GM23338 (cell line): ENCODE results near the gene KHDC3L. TPM values are rescaled to one million over a fixed set of nuclear protein-coding genes. Genes with fewer than 3 reads are reported as not detected.

ENCODE experiments used
- ATAC-seq: fragments of 200-7000 bp; cut with Tn5 transposase; 3 replicates; pipeline ENCODE4 v1.9.1; 2020
- DNase-seq: peaks from one replicate; pipeline ENCODE4 v3.0.0-alpha.2; 2015; ENCODE audit warnings: low spot score
- H2AFZ ChIP-seq: fragments of 200-600 bp; sonication (generic); 2 replicates; pipeline ENCODE4 v1.8.0; 2016; ENCODE audit warnings: antibody characterized with exemption, mild to moderate bottlenecking, moderate library complexity
- H3F3A ChIP-seq: fragments of 200-600 bp; sonication (generic); replicated peaks from 2 replicates; pipeline ENCODE4 v1.8.0; 2017; ENCODE audit warnings: antibody characterized with exemption, mixed run types, low read depth
- H3K27ac ChIP-seq: fragments of 200-600 bp; sonication (generic); 2 replicates; pipeline ENCODE4 v1.6.1; 2016; ENCODE audit warnings: low read depth
- H3K27me3 ChIP-seq: fragments of 200-600 bp; sonication (generic); 2 replicates; pipeline ENCODE4 v1.8.0; 2016; ENCODE audit warnings: mild to moderate bottlenecking, mixed run types, moderate library complexity; ENCODE audit not compliant: insufficient read depth
- H3K36me3 ChIP-seq: fragments of 200-600 bp; sonication (generic); 2 replicates; pipeline ENCODE4 v1.8.0; 2016; ENCODE audit warnings: mild to moderate bottlenecking; ENCODE audit not compliant: insufficient read depth
- H3K4me1 ChIP-seq: fragments of 200-600 bp; sonication (generic); 2 replicates; pipeline ENCODE4 v1.8.0; 2016; ENCODE audit warnings: mild to moderate bottlenecking, moderate library complexity; ENCODE audit not compliant: insufficient read depth
- H3K4me2 ChIP-seq: fragments of 200-600 bp; sonication (generic); 2 replicates; pipeline ENCODE4 v1.7.1; 2017; ENCODE audit warnings: mixed run types
- H3K4me3 ChIP-seq: fragments of 200-600 bp; sonication (generic); 2 replicates; pipeline ENCODE4 v1.6.1; 2016; ENCODE audit warnings: mixed run types
- H3K79me2 ChIP-seq: fragments of 200-600 bp; sonication (generic); replicated peaks from 2 replicates; pipeline ENCODE4 v1.8.0; 2017; ENCODE audit warnings: mild to moderate bottlenecking; ENCODE audit not compliant: insufficient read depth
- H3K9me2 ChIP-seq: fragments of 200-600 bp; sonication (generic); 2 replicates; pipeline ENCODE4 v1.8.0; 2017; ENCODE audit not compliant: insufficient read depth
- H4K20me1 ChIP-seq: fragments of 200-600 bp; sonication (generic); replicated peaks from 2 replicates; pipeline ENCODE4 v1.8.0; 2017; ENCODE audit warnings: mild to moderate bottlenecking; ENCODE audit not compliant: insufficient read depth
- H3K27ac Mint-ChIP-seq: 2 replicates; pipeline ENCODE4 v1.8.0; 2020; ENCODE audit warnings: inconsistent platforms, mild to moderate bottlenecking, moderate library complexity, mixed read lengths
- H3K27me3 Mint-ChIP-seq: 3 replicates; pipeline ENCODE4 v1.8.0; 2022; ENCODE audit warnings: low read depth, mild to moderate bottlenecking, moderate library complexity, mixed read lengths, inconsistent platforms; ENCODE audit not compliant: insufficient read depth, poor library complexity
- H3K36me3 Mint-ChIP-seq: 3 replicates; pipeline ENCODE4 v1.8.0; 2021; ENCODE audit warnings: low read depth, mild to moderate bottlenecking, inconsistent platforms, moderate library complexity, mixed read lengths
- H3K4me1 Mint-ChIP-seq: 3 replicates; pipeline ENCODE4 v1.8.0; 2020; ENCODE audit warnings: mild to moderate bottlenecking, inconsistent platforms, mixed read lengths
- H3K4me3 Mint-ChIP-seq: 3 replicates; pipeline ENCODE4 v1.8.0; 2021; ENCODE audit warnings: moderate library complexity, mild to moderate bottlenecking, inconsistent platforms, mixed read lengths
- H3K9me3 Mint-ChIP-seq: 3 replicates; pipeline ENCODE4 v1.8.0; 2020; ENCODE audit warnings: moderate library complexity, mild to moderate bottlenecking, inconsistent platforms, mixed read lengths
- CREB1 ChIP-seq: fragments of 250-450 bp; sonication (Bioruptor Pico); IDR thresholded peaks from 2 replicates; pipeline ENCODE4 v1.5.0; 2020; ENCODE audit warnings: low read depth, mild to moderate bottlenecking, moderate library complexity
- CTCF ChIP-seq, 2 experiments: fragments of 200-600 bp in 1 of 2; sonication (generic) in 1 of 2; conservative IDR thresholded peaks; 2 replicates each; pipeline versions ENCODE4 v1.5.1 to v1.6.1; 2016 to 2017; ENCODE audit warnings: antibody characterized with exemption in 2 of 2, low read depth in 2 of 2, mild to moderate bottlenecking in 2 of 2, moderate library complexity in 1 of 2
- ETS1 ChIP-seq: IDR thresholded peaks from 2 replicates; pipeline ENCODE4 v1.6.1; 2016; ENCODE audit warnings: antibody characterized with exemption
- EZH2 ChIP-seq: fragments of 200-600 bp; sonication (generic); IDR thresholded peaks from one replicate; pipeline ENCODE4 v1.8.0; 2017; ENCODE audit warnings: antibody characterized with exemption, mild to moderate bottlenecking, low read depth; ENCODE audit not compliant: unreplicated experiment
- EZH2phosphoT487 ChIP-seq: fragments of 200-600 bp; sonication (generic); IDR thresholded peaks from one replicate; pipeline ENCODE4 v1.8.1; 2018; ENCODE audit warnings: antibody characterized with exemption; ENCODE audit not compliant: unreplicated experiment
- POLR2AphosphoS5 ChIP-seq: IDR thresholded peaks from 2 replicates; pipeline ENCODE4 v1.6.1; 2016; ENCODE audit warnings: antibody characterized with exemption, low read depth
- STAT1 ChIP-seq: IDR thresholded peaks from one replicate; pipeline ENCODE4 v1.6.1; 2016; ENCODE audit warnings: antibody characterized with exemption; ENCODE audit not compliant: unreplicated experiment
- ZNF114 ChIP-seq: fragments of 250-450 bp; sonication (Bioruptor Pico); IDR thresholded peaks from 2 replicates; pipeline ENCODE4 v1.5.0; 2020; ENCODE audit warnings: mild to moderate bottlenecking, moderate library complexity
- ZNF331 ChIP-seq: fragments of 250-450 bp; sonication (Bioruptor Pico); IDR thresholded peaks from 2 replicates; pipeline ENCODE4 v1.5.0; 2020; ENCODE audit warnings: low read depth, mild to moderate bottlenecking, moderate library complexity
- ZNF462 ChIP-seq: fragments of 250-450 bp; sonication (Bioruptor Pico); IDR thresholded peaks from 2 replicates; pipeline ENCODE4 v1.5.0; 2020; ENCODE audit warnings: mild to moderate bottlenecking, moderate library complexity
- polyA plus RNA-seq: library from polyadenylated mRNA; unstranded; fragments of >200 nt; fragmentation: Nextera tagmentation; extraction: Ambion mirVana; gene quantifications from 2 replicates; pipeline ENCODE4 v1.2.1, GENCODE V29; 2016
- total RNA-seq: library from RNA; depleted of rRNA; stranded (reverse); fragments of >200 nt; shearing (Covaris generic); gene quantifications from 2 replicates; pipeline ENCODE4 v1.2.3, GENCODE V29; 2014

The KHDC3L gene
- total and polyA plus RNA-seq, 2 experiments from 2014 or later, result not detected

- DNase-seq (peak; percentile 82), ATAC-seq (peak; percentile 79)
- H2AFZ ChIP-seq, result peak overlapping the region; percentile 99
- no peaks in the 10 kb centered on the region for H3K79me2 ChIP-seq
- H3K4me3 Mint-ChIP-seq, result peak overlapping the region; percentile 70
- H3K36me3 ChIP-seq, result no peaks in the 10 kb centered on the region; the same call in 1 of the 2 replicates
- H3K4me2 ChIP-seq, result peak overlapping the region; percentile 91
- peaks cover 59% of the 10 kb centered on the region for H3K27me3 ChIP-seq
- 0 out of 2 replicates have a peak, but pooled peaks cover 3% of the 10 kb centered on the region for H3F3A ChIP-seq
- H3K9me2 ChIP-seq, result no peaks in the 10 kb centered on the region
- no peak overlapping the region for H3K27ac Mint-ChIP-seq
- no peak overlapping the region for H3K27ac ChIP-seq
- TF ChIP-seq CTCF (conservative IDR thresholded peaks at IDR 0.05; ENCODE audit: low read depth in 2 of 2) (peak in 1 of 2 experiments; percentile 16; a peak in 1 of 4 replicates), CREB1 (no peak), ZNF462 (CRISPR knock-in tag) (no peak), POLR2AphosphoS5 (no peak), EZH2phosphoT487 (no peak), EZH2 (peak; percentile 14), STAT1 (no peak), ZNF114 (CRISPR knock-in tag) (no peak), ZNF331 (CRISPR knock-in tag) (no peak), ETS1 (no peak)
- H3K4me3 ChIP-seq, result peak overlapping the region; percentile 76
- no peaks in the 10 kb centered on the region for H3K4me1 ChIP-seq
- H3K4me1 Mint-ChIP-seq, result peaks cover 4% of the 10 kb centered on the region
- peaks cover 19% of the 10 kb centered on the region for H3K36me3 Mint-ChIP-seq
- peaks cover 38% of the 10 kb centered on the region for H3K9me3 Mint-ChIP-seq
- H3K27me3 Mint-ChIP-seq, result peaks cover 26% of the 10 kb centered on the region
- H4K20me1 ChIP-seq, result no peaks in the 10 kb centered on the region
Observed at GRCh38 chr6:73314577-73315492, 47.6 kb upstream of the KHDC3L start.
